Loucy (cell line): Measurements from ENCODE around the gene GRM7.

Source experiments
- H2AFZ ChIP-seq: fragments of 200-600 bp; sonication (generic); 2 replicates; pipeline ENCODE4 v1.6.0; 2016; ENCODE audit warnings: antibody characterized with exemption, mild to moderate bottlenecking, low read length, moderate library complexity
- H3F3A ChIP-seq: fragments of 200-600 bp; 2 replicates; pipeline ENCODE4 v1.6.0; 2016; ENCODE audit warnings: antibody characterized with exemption, low read depth, mild to moderate bottlenecking
- H3K27me3 ChIP-seq: fragments of 200-600 bp; sonication (generic); 2 replicates; pipeline ENCODE4 v1.6.1; 2014; ENCODE audit warnings: low read length, mild to moderate bottlenecking; ENCODE audit not compliant: insufficient read depth, poor library complexity, severe bottlenecking
- H3K36me3 ChIP-seq: fragments of 200-600 bp; sonication (generic); 2 replicates; pipeline ENCODE4 v1.6.1; 2016; ENCODE audit warnings: low read length; ENCODE audit not compliant: insufficient read depth
- H3K4me1 ChIP-seq: fragments of 200-600 bp; sonication (generic); 2 replicates; pipeline ENCODE4 v1.5.1; 2014; ENCODE audit warnings: low read length, mild to moderate bottlenecking; ENCODE audit not compliant: insufficient read depth, poor library complexity, severe bottlenecking
- H3K4me2 ChIP-seq: fragments of 200-600 bp; sonication (generic); 2 replicates; pipeline ENCODE4 v1.6.0; 2014; ENCODE audit warnings: antibody characterized with exemption, low read length, low read depth, mild to moderate bottlenecking; ENCODE audit not compliant: poor library complexity, severe bottlenecking
- H3K4me3 ChIP-seq: fragments of 200-600 bp; sonication (generic); 2 replicates; pipeline ENCODE4 v1.5.1; 2014; ENCODE audit warnings: low read length, mild to moderate bottlenecking, mixed read lengths; ENCODE audit not compliant: poor library complexity, severe bottlenecking
- H3K79me2 ChIP-seq: fragments of 200-600 bp; sonication (generic); 2 replicates; pipeline ENCODE4 v1.6.1; 2014; ENCODE audit warnings: low read length; ENCODE audit not compliant: insufficient read depth
- H3K9ac ChIP-seq: fragments of 200-600 bp; sonication (generic); 2 replicates; pipeline ENCODE4 v1.6.0; 2014; ENCODE audit warnings: mild to moderate bottlenecking, low read depth, low read length, moderate library complexity; ENCODE audit not compliant: poor library complexity, severe bottlenecking
- H3K9me2 ChIP-seq: fragments of 200-600 bp; sonication (generic); replicated peaks from 2 replicates; pipeline ENCODE4 v1.6.1; 2016; ENCODE audit warnings: low read depth, low read length, mixed read lengths
- H3K9me3 ChIP-seq: fragments of 200-600 bp; sonication (generic); 2 replicates; pipeline ENCODE4 v1.6.1; 2014; ENCODE audit warnings: mild to moderate bottlenecking, antibody characterized with exemption, low read length, low read depth; ENCODE audit not compliant: insufficient read depth
- H4K20me1 ChIP-seq: fragments of 200-600 bp; sonication (generic); 2 replicates; pipeline ENCODE4 v1.6.0; 2014; ENCODE audit warnings: antibody characterized with exemption, low read length, mild to moderate bottlenecking; ENCODE audit not compliant: insufficient read depth, poor library complexity, severe bottlenecking
- EZH2phosphoT487 ChIP-seq: fragments of 200-600 bp; IDR thresholded peaks from 2 replicates; pipeline ENCODE4 v1.6.1; 2018; ENCODE audit warnings: antibody characterized with exemption, mild to moderate bottlenecking, moderate library complexity, borderline replicate concordance
- TF ChIP-seq, protein P1 (sequence below): fragments of 200-600 bp; sonication (generic); conservative IDR thresholded peaks from 2 replicates; pipeline ENCODE4 v1.5.1; 2014; ENCODE audit warnings: mild to moderate bottlenecking, antibody characterized with exemption, low read length

The GRM7 gene

DNA sequence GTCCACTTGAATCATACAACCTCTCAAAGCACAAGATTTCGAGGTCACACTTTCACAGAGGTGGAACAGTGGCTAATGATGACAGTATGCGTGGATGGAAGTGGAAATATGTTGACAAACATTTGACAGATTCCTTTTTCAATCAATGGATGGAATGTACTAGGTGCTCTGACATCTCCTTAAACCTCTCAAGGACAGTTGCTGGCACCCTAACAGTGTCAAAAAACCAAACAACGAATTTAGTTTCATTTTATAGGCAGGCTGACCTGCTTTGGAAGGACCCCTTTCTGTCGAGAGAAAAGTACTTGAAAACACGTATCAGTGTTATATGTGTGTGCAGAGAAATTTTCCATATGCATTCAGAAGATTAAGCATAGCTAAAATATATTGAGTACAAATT, 861.0 kb downstream of the GRM7 start:
- H3K9me3 ChIP-seq: no peaks in the 10 kb centered on the region
- H3F3A ChIP-seq: no peaks in the 10 kb centered on the region
- H2AFZ ChIP-seq: no peak overlapping the region
- H3K4me2 ChIP-seq: no peak overlapping the region
- no peaks in the 10 kb centered on the region for H3K4me1 ChIP-seq
- H3K27me3 ChIP-seq: no peaks in the 10 kb centered on the region
- no peaks in the 10 kb centered on the region for H3K79me2 ChIP-seq
- no peaks in the 10 kb centered on the region for H3K9me2 ChIP-seq
- no peak overlapping the region for H3K9ac ChIP-seq
- no peaks in the 10 kb centered on the region for H4K20me1 ChIP-seq
- H3K4me3 ChIP-seq: no peak overlapping the region
- no peaks in the 10 kb centered on the region for H3K36me3 ChIP-seq
- TF ChIP-seq EZH2phosphoT487: no peak
- TF ChIP-seq, protein P1, sequence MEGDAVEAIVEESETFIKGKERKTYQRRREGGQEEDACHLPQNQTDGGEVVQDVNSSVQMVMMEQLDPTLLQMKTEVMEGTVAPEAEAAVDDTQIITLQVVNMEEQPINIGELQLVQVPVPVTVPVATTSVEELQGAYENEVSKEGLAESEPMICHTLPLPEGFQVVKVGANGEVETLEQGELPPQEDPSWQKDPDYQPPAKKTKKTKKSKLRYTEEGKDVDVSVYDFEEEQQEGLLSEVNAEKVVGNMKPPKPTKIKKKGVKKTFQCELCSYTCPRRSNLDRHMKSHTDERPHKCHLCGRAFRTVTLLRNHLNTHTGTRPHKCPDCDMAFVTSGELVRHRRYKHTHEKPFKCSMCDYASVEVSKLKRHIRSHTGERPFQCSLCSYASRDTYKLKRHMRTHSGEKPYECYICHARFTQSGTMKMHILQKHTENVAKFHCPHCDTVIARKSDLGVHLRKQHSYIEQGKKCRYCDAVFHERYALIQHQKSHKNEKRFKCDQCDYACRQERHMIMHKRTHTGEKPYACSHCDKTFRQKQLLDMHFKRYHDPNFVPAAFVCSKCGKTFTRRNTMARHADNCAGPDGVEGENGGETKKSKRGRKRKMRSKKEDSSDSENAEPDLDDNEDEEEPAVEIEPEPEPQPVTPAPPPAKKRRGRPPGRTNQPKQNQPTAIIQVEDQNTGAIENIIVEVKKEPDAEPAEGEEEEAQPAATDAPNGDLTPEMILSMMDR: no peak

DNA sequence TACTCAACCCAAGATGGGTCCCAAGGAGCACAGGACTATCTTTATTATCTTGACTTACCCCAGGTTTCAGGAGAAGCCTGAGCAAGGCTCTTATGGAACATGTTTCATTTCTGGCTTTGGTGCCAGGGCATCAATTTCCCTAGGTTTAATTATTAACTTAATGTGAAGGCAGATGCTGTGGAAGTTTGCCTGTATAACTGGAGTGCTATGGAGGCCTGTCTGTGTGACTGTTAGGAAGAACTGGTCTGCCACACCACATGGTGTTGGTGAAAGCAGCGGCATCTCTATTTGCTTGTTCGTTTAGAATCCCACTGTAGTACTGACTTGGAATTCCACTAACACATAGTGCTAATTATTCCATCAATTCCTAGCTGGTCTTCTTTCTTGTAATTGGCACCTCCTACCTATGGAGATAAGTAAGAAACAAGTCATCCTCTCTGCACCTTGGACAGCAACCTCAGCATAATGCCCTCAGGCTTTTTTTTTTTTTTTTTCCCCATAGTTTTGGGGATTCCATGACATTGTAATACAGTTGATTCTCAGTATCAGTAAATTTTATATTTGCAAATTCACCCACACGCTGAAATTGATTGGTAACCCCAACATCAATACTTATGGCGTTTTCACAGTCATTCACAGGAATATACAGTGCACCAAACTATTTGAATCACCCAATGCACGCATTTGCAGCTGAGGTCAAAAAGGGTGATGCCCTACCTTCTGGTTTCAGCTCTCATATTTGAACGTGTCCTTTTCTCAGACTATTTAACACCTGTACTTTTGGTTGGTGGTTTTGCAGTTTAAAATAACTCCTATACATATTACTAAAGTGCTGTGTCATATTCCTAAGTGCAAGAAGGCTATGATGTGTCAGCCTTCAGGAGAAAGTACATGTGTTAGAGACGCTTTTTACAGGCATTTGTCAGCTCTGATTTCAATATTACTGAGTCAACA, 867.9 kb downstream of the GRM7 start:
- no peak overlapping the region for H3K4me3 ChIP-seq
- H3K4me2 ChIP-seq: no peak overlapping the region
- no peaks in the 10 kb centered on the region for H3K9me2 ChIP-seq
- no peaks in the 10 kb centered on the region for H3K27me3 ChIP-seq
- no peaks in the 10 kb centered on the region for H3F3A ChIP-seq
- H4K20me1 ChIP-seq: no peaks in the 10 kb centered on the region
- no peak for TF ChIP-seq EZH2phosphoT487
- TF ChIP-seq, protein P1: no peak
- H3K9me3 ChIP-seq: no peaks in the 10 kb centered on the region
- H3K9ac ChIP-seq: no peak overlapping the region
- no peaks in the 10 kb centered on the region for H3K36me3 ChIP-seq
- no peak overlapping the region for H2AFZ ChIP-seq
- no peaks in the 10 kb centered on the region for H3K4me1 ChIP-seq
- H3K79me2 ChIP-seq: no peaks in the 10 kb centered on the region

DNA sequence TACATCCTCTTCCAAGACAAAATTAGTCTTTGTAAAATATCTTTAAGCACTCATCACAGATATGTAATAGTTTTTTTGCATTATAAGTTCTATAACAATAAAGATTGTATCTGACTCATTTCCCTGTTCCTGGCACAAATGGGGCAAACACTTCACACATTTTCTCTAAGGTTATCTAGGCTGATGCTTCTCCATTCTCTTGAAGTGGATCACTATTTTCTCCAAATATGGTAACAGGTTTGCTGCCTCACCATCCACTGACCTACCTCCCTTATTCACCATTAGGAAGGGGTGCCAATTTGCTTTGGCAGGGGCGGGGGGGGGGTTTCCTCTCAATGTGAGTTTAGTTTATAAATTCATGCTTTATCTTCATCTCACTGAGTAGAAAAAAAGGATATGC, 873.0 kb downstream of the GRM7 start:
- H2AFZ ChIP-seq: no peak overlapping the region
- no peaks in the 10 kb centered on the region for H3K9me3 ChIP-seq
- H3K79me2 ChIP-seq: no peaks in the 10 kb centered on the region
- H3K4me2 ChIP-seq: no peak overlapping the region
- H3F3A ChIP-seq: no peaks in the 10 kb centered on the region
- H3K4me1 ChIP-seq: no peaks in the 10 kb centered on the region
- H3K27me3 ChIP-seq: no peaks in the 10 kb centered on the region
- no peaks in the 10 kb centered on the region for H3K36me3 ChIP-seq
- H3K4me3 ChIP-seq: no peak overlapping the region
- H3K9ac ChIP-seq: no peak overlapping the region
- H4K20me1 ChIP-seq: no peaks in the 10 kb centered on the region
- no peaks in the 10 kb centered on the region for H3K9me2 ChIP-seq
- TF ChIP-seq EZH2phosphoT487: no peak
- TF ChIP-seq, protein P1: no peak
